NCI-H526 (cell line): Measurements from ENCODE around the gene NR2F2.

ENCODE experiments used
- DNase-seq, 2 experiments: peaks; one replicate each; lab custom pipeline; 2025; lab: John Stamatoyannopoulos, UW

NR2F2 gene

GRCh38 chr15:96320107-96320506 is 10.4 kb upstream of the NR2F2 start:
- no peak for DNase-seq

- DNase-seq = no peak
These were observed 9.5 kb upstream of the NR2F2 start for GRCh38 chr15:96320703-96321638.

GRCh38 chr15:96321639-96322535 is 8.6 kb upstream of the NR2F2 start:
- no peak for DNase-seq

GRCh38 chr15:96322536-96323318 is 7.8 kb upstream of the NR2F2 start:
- DNase-seq = no peak

GRCh38 chr15:96323319-96324145 is 7.0 kb upstream of the NR2F2 start:
- no peak for DNase-seq

- no peak for DNase-seq
These were observed 6.2 kb upstream of the NR2F2 start for GRCh38 chr15:96324192-96324895.

GRCh38 chr15:96324940-96325540 is 5.5 kb upstream of the NR2F2 start:
- no peak for DNase-seq

- DNase-seq = no peak
These were observed 4.8 kb upstream of the NR2F2 start for GRCh38 chr15:96325541-96326327.

- peak; percentile 36 to 82 for DNase-seq
These were observed 4.0 kb upstream of the NR2F2 start for GRCh38 chr15:96326328-96327154.

GRCh38 chr15:96327155-96327741 is 3.3 kb upstream of the NR2F2 start:
- DNase-seq = peak; percentile 74 to 83

GRCh38 chr15:96328181-96328876 is 2.2 kb upstream of the NR2F2 start:
- no peak for DNase-seq

GRCh38 chr15:96328877-96329195 is 1.7 kb upstream of the NR2F2 start:
- no peak for DNase-seq

- DNase-seq = no peak
These were observed 1.0 kb upstream of the NR2F2 start for GRCh38 chr15:96329403-96329981.

GRCh38 chr15:96330064-96330449 is 443 bp upstream of the NR2F2 start:
- peak; percentile 54 to 91 for DNase-seq

- DNase-seq = no peak
These were observed 844 bp downstream of the NR2F2 start for GRCh38 chr15:96331144-96331944.

GRCh38 chr15:96331945-96332636 is 1.6 kb downstream of the NR2F2 start:
- peak; percentile 25 to 80 for DNase-seq
